CD4-positive, alpha-beta T cell (primary cell): Measurements from ENCODE around the gene WDR91. TPM values are rescaled to one million over a fixed set of nuclear protein-coding genes. Genes with fewer than 3 reads are reported as not detected.

Source experiments
- ATAC-seq: fragments of 200-7000 bp; cut with Tn5 transposase; one replicate; pipeline ENCODE4 v1.10.0; 2022; ENCODE audit warnings: mild to moderate bottlenecking; ENCODE audit not compliant: poor library complexity
- CTCF ChIA-PET: fragments of 350-600 bp; sonication (Branson Sonifier 250); formaldehyde crosslinking; loops from one replicate; lab custom pipeline; 2021; ENCODE audit warnings: antibody characterized with exemption, inconsistent platforms; lab: Charles Lee
- POLR2A ChIA-PET: fragments of 350-600 bp; sonication (Branson Sonifier 250); formaldehyde crosslinking; loops from one replicate; lab custom pipeline; 2021; ENCODE audit warnings: antibody characterized with exemption, inconsistent platforms; lab: Charles Lee
- DNase-seq, 14 experiments: peaks; one replicate each; pipeline ENCODE4 v3.0.0-alpha.2; 2013 to 2020; ENCODE audit warnings: mixed read lengths in 2 of 14
- H3K27ac ChIP-seq, 2 donors: one replicate each; pipeline versions ENCODE4 v1.5.1 to v1.7.0; 2013; ENCODE audit warnings: low read length in 2 of 2, low read depth in 1 of 2, mild to moderate bottlenecking in 1 of 2
- H3K27me3 ChIP-seq, 2 experiments: 1 replicate in 1 of 2; 2 replicates in 1 of 2; pipeline versions ENCODE4 v1.6.1 to v1.7.0; 2013; ENCODE audit warnings: low read length in 2 of 2, control low read depth in 1 of 2, mild to moderate bottlenecking in 1 of 2, moderate library complexity in 1 of 2; ENCODE audit not compliant: insufficient read depth in 2 of 2, control insufficient read depth in 1 of 2
- H3K36me3 ChIP-seq: one replicate; pipeline ENCODE4 v1.6.1; 2013; ENCODE audit warnings: low read length, control low read depth; ENCODE audit not compliant: insufficient read depth
- H3K4me1 ChIP-seq: one replicate; pipeline ENCODE4 v1.6.1; 2013; ENCODE audit warnings: low read length, control low read depth; ENCODE audit not compliant: insufficient read depth
- H3K4me3 ChIP-seq: one replicate; pipeline ENCODE4 v1.5.1; 2013; ENCODE audit warnings: mild to moderate bottlenecking, low read length, moderate library complexity
- H3K9me3 ChIP-seq, 2 experiments: 1 replicate in 1 of 2; 2 replicates in 1 of 2; pipeline versions ENCODE4 v1.6.1 to v1.7.0; 2013; ENCODE audit warnings: low read length in 2 of 2, mild to moderate bottlenecking in 2 of 2, control low read depth in 1 of 2, moderate library complexity in 1 of 2; ENCODE audit not compliant: control insufficient read depth in 1 of 2, insufficient read depth in 1 of 2
- H3K27ac Mint-ChIP-seq: one replicate; pipeline ENCODE4 v1.8.0; 2020; ENCODE audit warnings: mixed read lengths
- H3K27me3 Mint-ChIP-seq: one replicate; pipeline ENCODE4 v1.8.0; 2021; ENCODE audit warnings: mixed read lengths
- H3K36me3 Mint-ChIP-seq: one replicate; pipeline ENCODE4 v1.8.0; 2021; ENCODE audit warnings: low read depth, mixed read lengths
- H3K4me1 Mint-ChIP-seq: one replicate; pipeline ENCODE4 v1.8.0; 2021; ENCODE audit warnings: low read depth, mixed read lengths
- H3K4me3 Mint-ChIP-seq: one replicate; pipeline ENCODE4 v1.8.0; 2020; ENCODE audit warnings: mild to moderate bottlenecking, mixed read lengths
- H3K9me3 Mint-ChIP-seq: one replicate; pipeline ENCODE4 v1.8.0; 2020; ENCODE audit warnings: mixed read lengths
- intact Hi-C, 2 experiments: fragments of 100-400 bp; cut with DNase I in 1 of 2; cut with micrococcal nuclease in 1 of 2; formaldehyde crosslinking; loops; one replicate each; pipeline versions ENCODE4 v1.15.1 to v1.9.0; 2023 to 2025; cut with DNase I, micrococcal nuclease
- total RNA-seq, 174 experiments: library from RNA in 2 of 174; stranded (reverse) in 2 of 174; gene quantifications; one replicate each; pipeline ENCODE4 v1.2.3 and lab custom pipeline; 2021 to 2026
- TF ChIP-seq, protein P1 (sequence below): fragments of 200-600 bp; IDR thresholded peaks from one replicate; pipeline ENCODE4 v1.8.0; 2022; ENCODE audit warnings: antibody characterized with exemption, mild to moderate bottlenecking

WDR91 gene
- total RNA-seq, 2 experiments from 2014 or later, result 39.9 to 41.7 TPM

DNA sequence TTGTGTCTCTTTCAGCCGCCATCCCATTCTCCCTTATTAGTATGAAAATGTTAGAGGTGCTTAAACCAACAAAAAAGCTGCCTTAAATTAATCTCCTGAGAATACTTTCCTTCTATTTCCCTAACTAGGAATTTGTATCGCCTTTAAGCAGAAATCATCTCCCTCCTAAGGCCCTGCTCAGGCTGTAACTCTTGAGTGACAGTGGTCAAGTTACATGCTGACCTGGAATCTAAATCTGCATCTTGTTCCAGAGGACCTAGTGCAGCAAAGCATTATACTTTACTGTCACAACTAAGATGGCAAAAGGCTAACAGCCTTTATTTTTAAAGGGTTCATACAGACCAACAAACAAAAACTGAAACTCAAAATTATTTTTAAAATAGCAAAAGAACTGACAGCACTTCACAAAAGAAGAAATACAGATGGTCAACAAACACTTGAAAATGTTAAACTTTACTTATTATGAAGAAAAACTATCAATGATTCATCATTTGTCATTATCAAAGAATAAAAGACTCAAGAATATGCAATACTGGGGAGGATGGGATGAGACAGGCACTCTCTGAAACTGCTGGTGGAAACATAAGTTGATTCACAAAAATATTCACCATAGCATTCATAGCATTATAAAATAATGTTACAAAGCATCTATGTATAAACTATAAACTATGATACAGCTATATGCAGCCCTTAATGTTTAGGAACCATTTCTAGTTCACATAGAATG lies 51.8 kb downstream of the WDR91 start:
- H3K27ac Mint-ChIP-seq, result peak overlapping the region; percentile 29
- peaks cover 14 to 32% of the 10 kb centered on the region in 2 experiments for H3K9me3 ChIP-seq
- no peak for DNase-seq
- H3K36me3 Mint-ChIP-seq, result peaks cover 92% of the 10 kb centered on the region
- CTCF ChIA-PET, result interaction anchor here (1.9 to 2.4 kb wide), 2 partner anchors 10 to 174 kb away, joined by 5 to 19 read pairs; partner anchors contain the start of genes AGBL3 and CYREN
- H3K36me3 ChIP-seq, result peaks cover 37% of the 10 kb centered on the region
- peaks cover 42% of the 10 kb centered on the region for H3K4me1 Mint-ChIP-seq
- no peaks in the 10 kb centered on the region for H3K27me3 ChIP-seq
- H3K4me3 ChIP-seq, result no peak overlapping the region
- intact Hi-C loops, result loop anchor here in 1 of 2 experiments (10.0 kb wide), 3 partner anchors 295 to 705 kb away; partner anchors contain the start of genes AKR1B1 and STMP1
- peaks cover 32% of the 10 kb centered on the region for H3K4me1 ChIP-seq
- no peak for ATAC-seq
- no peak overlapping the region for H3K27ac ChIP-seq
- peaks cover 25% of the 10 kb centered on the region for H3K9me3 Mint-ChIP-seq
- H3K4me3 Mint-ChIP-seq, result no peak overlapping the region
- POLR2A ChIA-PET, result interaction anchor here (1.8 to 4.2 kb wide), 2 partner anchors 10 to 11 kb away, joined by 7 to 31 read pairs; partner anchors contain the start of genes CYREN and TMEM140
- H3K27me3 Mint-ChIP-seq, result no peaks in the 10 kb centered on the region
- TF ChIP-seq, protein P1, sequence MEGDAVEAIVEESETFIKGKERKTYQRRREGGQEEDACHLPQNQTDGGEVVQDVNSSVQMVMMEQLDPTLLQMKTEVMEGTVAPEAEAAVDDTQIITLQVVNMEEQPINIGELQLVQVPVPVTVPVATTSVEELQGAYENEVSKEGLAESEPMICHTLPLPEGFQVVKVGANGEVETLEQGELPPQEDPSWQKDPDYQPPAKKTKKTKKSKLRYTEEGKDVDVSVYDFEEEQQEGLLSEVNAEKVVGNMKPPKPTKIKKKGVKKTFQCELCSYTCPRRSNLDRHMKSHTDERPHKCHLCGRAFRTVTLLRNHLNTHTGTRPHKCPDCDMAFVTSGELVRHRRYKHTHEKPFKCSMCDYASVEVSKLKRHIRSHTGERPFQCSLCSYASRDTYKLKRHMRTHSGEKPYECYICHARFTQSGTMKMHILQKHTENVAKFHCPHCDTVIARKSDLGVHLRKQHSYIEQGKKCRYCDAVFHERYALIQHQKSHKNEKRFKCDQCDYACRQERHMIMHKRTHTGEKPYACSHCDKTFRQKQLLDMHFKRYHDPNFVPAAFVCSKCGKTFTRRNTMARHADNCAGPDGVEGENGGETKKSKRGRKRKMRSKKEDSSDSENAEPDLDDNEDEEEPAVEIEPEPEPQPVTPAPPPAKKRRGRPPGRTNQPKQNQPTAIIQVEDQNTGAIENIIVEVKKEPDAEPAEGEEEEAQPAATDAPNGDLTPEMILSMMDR, result no peak

DNA sequence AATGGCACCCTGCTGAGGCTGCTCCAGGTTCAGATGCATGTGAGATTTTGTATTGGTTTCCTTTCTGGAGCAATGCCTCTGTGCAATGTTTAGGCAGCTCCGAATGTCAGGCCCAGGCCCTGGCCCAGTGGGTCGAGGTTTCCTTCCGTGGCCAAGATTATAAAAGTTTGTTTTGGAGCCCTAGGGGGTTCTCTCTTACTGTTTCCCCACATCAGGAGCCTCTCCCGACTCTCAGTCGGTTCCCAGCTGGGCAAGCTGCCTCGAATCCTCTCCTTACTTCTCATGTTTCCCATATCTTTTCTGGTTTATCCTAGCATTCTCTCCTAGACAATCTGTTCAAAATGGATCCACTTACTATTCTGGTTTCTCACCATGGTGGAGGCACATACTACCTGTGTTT lies 52.5 kb downstream of the WDR91 start:
- ChIA-PET CTCF (no interaction called here), POLR2A (interaction anchor here (1.7 to 4.2 kb wide), 2 partner anchors 10 kb away, joined by 10 to 31 read pairs; partner anchors contain the start of gene TMEM140)
- peaks cover 28% of the 10 kb centered on the region for H3K9me3 Mint-ChIP-seq
- TF ChIP-seq, protein P1, result no peak
- intact Hi-C loops, result no loop called here
- H3K36me3 ChIP-seq, result peaks cover 31% of the 10 kb centered on the region
- peaks cover 14 to 34% of the 10 kb centered on the region in 2 experiments for H3K9me3 ChIP-seq
- no peaks in the 10 kb centered on the region for H3K27me3 ChIP-seq
- ATAC-seq (no peak), DNase-seq (no peak)
- peaks cover 49% of the 10 kb centered on the region for H3K4me1 Mint-ChIP-seq
- peaks cover 92% of the 10 kb centered on the region for H3K36me3 Mint-ChIP-seq
- H3K4me3 Mint-ChIP-seq, result no peak overlapping the region
- H3K4me3 ChIP-seq, result no peak overlapping the region
- H3K4me1 ChIP-seq, result peaks cover 32% of the 10 kb centered on the region
- H3K27me3 Mint-ChIP-seq, result no peaks in the 10 kb centered on the region
- H3K27ac ChIP-seq, result no peak overlapping the region
- H3K27ac Mint-ChIP-seq, result no peak overlapping the region

- ChIA-PET CTCF (no interaction called here), POLR2A (interaction anchor here (1.7 to 4.2 kb wide), 2 partner anchors 10 to 11 kb away, joined by 10 to 31 read pairs; partner anchors contain the start of gene TMEM140)
These were observed 53.1 kb downstream of the WDR91 start for GRCh38 chr7:135158141-135158655.

More at GRCh38 chr7:135158141-135158655, 53.1 kb downstream of the WDR91 start:
- no peak for ATAC-seq
- Histone ChIP-seq H3K4me1 (peaks cover 32% of the 10 kb centered on the region), H3K4me3 (no peak overlapping the region), H3K36me3 (peaks cover 31% of the 10 kb centered on the region), H3K9me3 (peaks cover 14 to 34% of the 10 kb centered on the region in 2 experiments), H3K27ac (no peak overlapping the region), H3K27me3 (no peaks in the 10 kb centered on the region)
- no peak for DNase-seq
- H3K4me3 Mint-ChIP-seq, result no peak overlapping the region
- intact Hi-C loops, result no loop called here
- H3K9me3 Mint-ChIP-seq, result peaks cover 33% of the 10 kb centered on the region
- no peak overlapping the region for H3K27ac Mint-ChIP-seq
- peaks cover 96% of the 10 kb centered on the region for H3K36me3 Mint-ChIP-seq
- H3K27me3 Mint-ChIP-seq, result no peaks in the 10 kb centered on the region
- TF ChIP-seq, protein P1, result no peak
- peaks cover 54% of the 10 kb centered on the region for H3K4me1 Mint-ChIP-seq
